HS-5 (cell line): ENCODE results near the gene ROPN1L.
"Not testable (repeated sequence)": the region's sequence is repeated elsewhere in the genome, so short reads cannot be mapped to it uniquely, and the experiment has no call there.

Source experiments
- DNase-seq: peaks from one replicate; pipeline ENCODE4 v3.0.0-alpha.2; 2012; ENCODE audit warnings: low read depth

Gene ROPN1L

GRCh38 chr5:10441083-10441991 is at the start of gene ROPN1L:
Gene ROPN1L, plus strand, starts transcription at chr5:10441879. Its CDS starts 289 bp downstream, at chr5:10442168.
- DNase-seq: peak; percentile 68

GRCh38 chr5:10392567-10393328 is 48.9 kb upstream of the ROPN1L start:
- not testable (repeated sequence) for DNase-seq

GRCh38 chr5:10393491-10393890 is 48.2 kb upstream of the ROPN1L start:
- DNase-seq: no peak

- DNase-seq: no peak
Observed at GRCh38 chr5:10396552-10396951, 45.1 kb upstream of the ROPN1L start.

- DNase-seq: no peak
Observed at GRCh38 chr5:10399839-10400238, 41.8 kb upstream of the ROPN1L start.

- DNase-seq: no peak
Observed at GRCh38 chr5:10400411-10400810, 41.3 kb upstream of the ROPN1L start.

GRCh38 chr5:10400831-10401230 is 40.8 kb upstream of the ROPN1L start:
- no peak for DNase-seq

- no peak for DNase-seq
Observed at GRCh38 chr5:10401498-10401897, 40.2 kb upstream of the ROPN1L start.

- DNase-seq: no peak
Observed at GRCh38 chr5:10403829-10404228, 37.9 kb upstream of the ROPN1L start.

- DNase-seq: no peak
Observed at GRCh38 chr5:10406651-10407050, 35.0 kb upstream of the ROPN1L start.

GRCh38 chr5:10409504-10409903 is 32.2 kb upstream of the ROPN1L start:
- DNase-seq: no peak

GRCh38 chr5:10410662-10411061 is 31.0 kb upstream of the ROPN1L start:
- no peak for DNase-seq

- no peak for DNase-seq
Observed at GRCh38 chr5:10411336-10411735, 30.3 kb upstream of the ROPN1L start.

GRCh38 chr5:10416868-10417267 is 24.8 kb upstream of the ROPN1L start:
- DNase-seq: no peak

- no peak for DNase-seq
Observed at GRCh38 chr5:10418654-10419345, 22.9 kb upstream of the ROPN1L start.

GRCh38 chr5:10420468-10420867 is 21.2 kb upstream of the ROPN1L start:
- DNase-seq: no peak

GRCh38 chr5:10420932-10421331 is 20.7 kb upstream of the ROPN1L start:
- DNase-seq: peak; percentile 34

GRCh38 chr5:10421896-10422691 is 19.6 kb upstream of the ROPN1L start:
- no peak for DNase-seq

- no peak for DNase-seq
Observed at GRCh38 chr5:10423022-10423421, 18.7 kb upstream of the ROPN1L start.

- no peak for DNase-seq
Observed at GRCh38 chr5:10424124-10424731, 17.5 kb upstream of the ROPN1L start.

GRCh38 chr5:10427201-10427600 is 14.5 kb upstream of the ROPN1L start:
- no peak for DNase-seq
